NCI-H2227 treated with DMSO at 0.1 percent for 48 hours (cell line): Measurements from ENCODE around the gene CCDC91.

Experiments used
- DNase-seq: peaks from one replicate; lab custom pipeline; 2025; lab: John Stamatoyannopoulos, UW

Gene CCDC91, protein sequence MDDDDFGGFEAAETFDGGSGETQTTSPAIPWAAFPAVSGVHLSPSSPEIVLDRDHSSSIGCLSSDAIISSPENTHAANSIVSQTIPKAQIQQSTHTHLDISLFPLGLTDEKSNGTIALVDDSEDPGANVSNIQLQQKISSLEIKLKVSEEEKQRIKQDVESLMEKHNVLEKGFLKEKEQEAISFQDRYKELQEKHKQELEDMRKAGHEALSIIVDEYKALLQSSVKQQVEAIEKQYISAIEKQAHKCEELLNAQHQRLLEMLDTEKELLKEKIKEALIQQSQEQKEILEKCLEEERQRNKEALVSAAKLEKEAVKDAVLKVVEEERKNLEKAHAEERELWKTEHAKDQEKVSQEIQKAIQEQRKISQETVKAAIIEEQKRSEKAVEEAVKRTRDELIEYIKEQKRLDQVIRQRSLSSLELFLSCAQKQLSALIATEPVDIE

DNA sequence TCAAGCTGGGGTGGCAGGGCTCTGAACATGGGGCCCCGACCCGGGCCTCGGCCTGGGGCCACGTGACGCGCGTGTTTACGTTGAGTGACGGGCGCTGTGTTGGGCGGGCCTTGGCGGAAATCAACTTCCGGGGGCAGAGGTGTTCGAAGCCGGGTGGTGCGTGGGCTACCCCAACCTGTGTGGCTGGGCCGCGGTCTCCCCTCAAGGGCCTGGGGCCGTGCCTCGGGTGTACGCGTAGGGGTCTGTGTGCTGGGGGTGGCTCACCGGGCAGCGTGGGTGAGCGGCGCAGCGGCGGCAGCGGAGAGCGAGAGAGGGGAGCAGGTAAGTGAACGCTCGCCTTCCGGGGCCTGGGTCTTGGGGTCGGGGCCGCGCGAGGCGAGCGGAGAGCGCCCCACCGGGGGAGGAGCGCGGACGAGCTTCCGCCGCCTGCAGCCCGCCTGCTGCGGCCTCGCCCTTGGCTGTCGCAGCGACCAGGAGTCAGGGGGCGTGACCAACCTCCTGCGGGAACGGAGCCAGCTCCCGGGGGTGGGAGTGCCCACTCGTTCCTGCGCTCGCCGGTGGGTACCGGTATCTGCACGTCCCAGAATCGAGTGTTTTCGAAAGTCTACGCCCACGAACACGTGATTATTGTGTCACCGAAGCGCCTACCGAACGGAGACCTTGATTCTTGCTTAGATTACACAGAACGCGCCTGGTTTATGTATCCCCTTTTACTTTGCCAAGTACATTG, at the start of gene CCDC91:
CCDC91 (plus strand) TSS at position 136 of the 730 bp plus-strand sequence. CDS start 66,760 bp downstream, outside the sequence.
- peak; percentile 55 for DNase-seq

DNA sequence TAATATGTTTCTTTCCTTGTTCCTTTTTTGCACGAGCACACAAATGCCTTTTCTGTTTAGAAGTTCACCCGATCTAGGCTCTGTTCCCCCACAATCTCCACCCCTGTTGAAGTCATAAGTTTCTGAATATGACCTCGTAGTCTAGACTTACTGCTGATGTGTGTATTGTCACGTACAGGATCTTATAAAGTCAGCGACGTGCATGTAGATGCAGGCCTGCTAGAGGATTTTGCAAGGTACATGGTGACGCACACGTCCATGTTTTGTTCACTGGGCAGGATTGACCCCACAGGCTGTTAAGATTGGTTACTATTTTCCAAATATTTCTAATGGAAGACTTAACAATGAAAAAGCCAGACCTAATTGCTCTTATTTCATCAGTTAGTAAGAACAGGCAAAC, 46.2 kb upstream of the CCDC91 start:
- no peak for DNase-seq

DNA sequence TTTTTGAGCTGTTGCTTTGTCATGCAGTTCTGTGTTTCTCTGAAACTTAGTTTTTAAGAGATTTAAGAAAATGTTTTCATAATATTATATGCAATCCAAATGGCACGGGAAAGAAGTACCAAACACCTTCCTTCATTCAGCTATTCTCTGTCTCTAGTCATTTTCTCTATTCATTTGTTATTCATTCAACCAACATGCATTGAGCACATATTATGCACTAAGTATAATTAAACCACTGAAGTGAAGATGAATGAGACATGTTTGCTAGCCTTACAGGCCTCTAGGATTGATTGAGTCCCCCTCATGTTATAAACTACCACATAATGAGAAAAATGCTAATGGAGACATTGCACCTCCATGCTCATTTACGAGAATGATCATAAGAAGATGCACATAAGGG, 45.7 kb upstream of the CCDC91 start:
- DNase-seq: no peak

DNA sequence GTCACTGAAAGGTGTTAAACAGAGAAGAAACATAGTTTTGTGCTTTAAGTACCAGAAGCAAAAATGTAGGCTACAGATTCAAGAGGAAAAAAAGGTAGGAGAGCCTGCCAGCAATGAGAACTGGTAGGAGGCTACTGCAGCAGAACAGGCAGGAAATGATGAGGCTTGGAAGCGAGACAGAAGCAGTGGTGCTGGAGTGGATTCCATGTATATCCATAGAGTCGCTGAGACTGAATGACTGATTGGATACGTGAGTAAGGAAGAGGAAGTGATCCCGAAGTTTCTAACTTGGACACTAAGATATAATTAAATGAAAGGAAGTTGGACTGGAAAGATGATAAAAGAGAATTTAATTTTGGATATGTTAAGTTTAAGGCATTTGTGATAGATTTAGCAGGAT, 45.0 kb upstream of the CCDC91 start:
- no peak for DNase-seq

DNA sequence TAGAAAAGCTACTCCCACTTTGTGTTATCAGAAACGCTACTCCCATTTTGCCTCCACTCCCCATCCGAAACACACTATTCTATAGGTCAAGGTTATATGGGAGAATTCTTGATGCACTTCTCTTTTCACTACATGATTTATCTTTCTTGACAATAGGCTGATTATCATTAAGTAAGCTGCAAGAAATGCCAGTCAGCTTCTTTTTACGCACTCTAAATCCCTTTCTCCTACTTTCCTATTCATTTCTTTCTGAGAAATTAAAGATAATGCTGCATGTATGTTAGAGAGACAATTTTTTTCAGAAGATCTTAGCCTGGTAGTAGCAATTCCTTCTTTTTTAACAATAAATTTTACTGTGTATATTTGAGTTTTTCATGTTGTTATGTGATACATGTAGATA, 41.0 kb upstream of the CCDC91 start:
- DNase-seq: no peak

DNA sequence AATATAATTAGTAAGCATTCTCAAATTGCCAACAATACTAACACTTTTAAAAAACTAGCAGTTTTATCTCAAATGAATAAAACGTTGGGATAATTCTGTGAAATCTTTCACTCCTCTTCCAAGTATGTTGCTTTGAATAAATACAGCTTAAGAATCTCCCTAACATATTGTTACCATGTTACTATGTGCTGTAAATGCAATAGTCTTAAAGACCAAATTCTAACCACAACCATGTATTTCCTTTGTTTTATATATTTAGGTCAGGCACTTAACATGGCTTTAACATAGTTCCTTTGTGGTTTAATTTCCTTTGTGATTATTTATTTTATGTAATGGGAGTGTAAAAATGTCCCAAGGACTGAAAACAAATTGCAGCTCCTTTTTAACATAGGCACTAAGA, 33.9 kb upstream of the CCDC91 start:
- DNase-seq: no peak

DNA sequence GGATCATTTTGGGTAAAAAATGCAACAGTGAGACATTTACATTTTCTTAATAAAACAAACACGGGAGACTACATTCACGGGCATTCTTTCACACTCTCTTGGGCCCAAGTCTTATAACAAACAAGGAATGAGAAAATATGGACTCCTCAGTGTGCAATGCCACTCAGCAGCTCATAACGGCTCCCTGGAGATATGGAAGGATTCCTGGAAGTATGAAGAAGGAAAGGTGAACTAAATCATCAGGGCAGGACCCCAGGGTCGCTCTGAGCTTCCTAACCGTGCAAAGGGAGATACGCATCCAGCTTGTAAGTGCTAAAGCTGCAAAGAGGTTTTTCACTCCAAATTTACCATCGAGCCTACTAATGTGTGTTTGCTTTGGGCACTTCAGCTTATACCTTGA, 33.5 kb upstream of the CCDC91 start:
- no peak for DNase-seq

DNA sequence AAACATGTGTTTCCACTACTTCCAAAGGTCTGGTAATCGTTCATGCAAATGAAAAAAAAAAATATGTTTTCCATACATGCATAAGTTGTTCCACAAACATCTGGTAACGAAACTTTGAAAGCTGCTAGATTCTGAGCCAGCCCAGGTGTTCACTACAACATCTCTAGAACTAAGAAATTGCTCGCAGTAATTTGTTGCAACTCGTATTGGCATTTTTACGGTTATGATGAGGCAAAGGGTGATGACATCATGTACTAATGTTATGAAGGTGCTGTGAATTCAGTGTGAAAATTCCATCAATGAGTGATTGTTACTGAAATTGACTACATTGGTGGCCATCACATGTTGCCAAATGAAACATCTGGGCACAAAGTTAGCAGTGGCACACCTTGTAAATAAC, 31.9 kb upstream of the CCDC91 start:
- no peak for DNase-seq

DNA sequence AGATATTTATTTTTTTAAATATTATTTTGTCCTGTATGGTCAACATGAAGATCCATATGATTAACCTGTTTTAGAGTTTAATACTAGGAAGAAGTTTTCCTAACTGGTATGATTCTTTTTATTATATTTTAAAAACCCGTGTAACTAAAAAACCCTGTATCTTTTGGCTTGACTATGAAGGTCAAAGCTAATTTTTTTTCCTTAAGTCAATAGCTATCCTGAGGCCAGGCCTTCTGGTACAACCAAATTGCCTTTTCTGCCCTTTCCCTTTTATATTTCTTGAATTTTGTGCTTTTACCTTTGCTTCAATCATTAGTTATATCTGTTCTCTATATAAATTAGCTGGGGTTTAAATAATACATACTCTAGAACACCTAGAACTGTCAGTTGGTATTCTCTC, 30.6 kb upstream of the CCDC91 start:
- no peak for DNase-seq

DNA sequence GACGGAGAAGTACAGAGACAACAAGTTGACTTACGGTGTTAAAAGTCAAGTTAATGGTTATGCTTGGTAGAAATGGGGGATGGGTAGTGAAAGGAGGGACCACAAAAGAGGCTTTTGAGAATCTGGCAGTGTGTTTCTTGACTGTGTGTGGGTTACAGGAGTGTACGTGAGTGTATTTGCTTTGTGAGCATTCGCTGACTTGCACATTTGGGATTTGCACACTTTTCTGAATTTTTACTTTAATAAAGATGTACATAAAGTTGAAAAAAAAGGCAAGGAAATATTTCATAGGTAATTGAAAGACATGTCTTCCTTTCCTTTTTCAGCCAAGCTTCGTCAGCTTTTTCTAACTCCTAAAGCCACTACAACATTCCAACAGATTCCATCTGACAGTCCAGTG, 28.6 kb upstream of the CCDC91 start:
- no peak for DNase-seq

DNA sequence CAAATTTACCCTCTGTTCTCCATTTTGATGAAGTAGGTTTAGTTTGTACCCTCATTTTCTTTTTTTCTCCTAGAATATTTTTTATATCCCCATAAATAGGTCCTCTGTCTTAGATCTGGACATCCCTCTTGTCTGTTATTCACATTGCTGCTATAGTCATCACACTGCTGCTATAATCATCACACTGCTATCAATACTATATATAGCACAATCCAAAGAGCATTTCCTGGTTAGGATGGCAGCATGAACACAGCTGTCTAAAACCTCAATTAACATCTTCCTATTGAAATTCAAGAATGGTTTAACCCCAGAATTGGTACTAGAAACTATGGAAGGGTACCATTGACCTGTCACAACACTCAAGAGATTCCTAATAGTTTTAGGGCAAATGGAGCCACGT, 27.6 kb upstream of the CCDC91 start:
- no peak for DNase-seq

DNA sequence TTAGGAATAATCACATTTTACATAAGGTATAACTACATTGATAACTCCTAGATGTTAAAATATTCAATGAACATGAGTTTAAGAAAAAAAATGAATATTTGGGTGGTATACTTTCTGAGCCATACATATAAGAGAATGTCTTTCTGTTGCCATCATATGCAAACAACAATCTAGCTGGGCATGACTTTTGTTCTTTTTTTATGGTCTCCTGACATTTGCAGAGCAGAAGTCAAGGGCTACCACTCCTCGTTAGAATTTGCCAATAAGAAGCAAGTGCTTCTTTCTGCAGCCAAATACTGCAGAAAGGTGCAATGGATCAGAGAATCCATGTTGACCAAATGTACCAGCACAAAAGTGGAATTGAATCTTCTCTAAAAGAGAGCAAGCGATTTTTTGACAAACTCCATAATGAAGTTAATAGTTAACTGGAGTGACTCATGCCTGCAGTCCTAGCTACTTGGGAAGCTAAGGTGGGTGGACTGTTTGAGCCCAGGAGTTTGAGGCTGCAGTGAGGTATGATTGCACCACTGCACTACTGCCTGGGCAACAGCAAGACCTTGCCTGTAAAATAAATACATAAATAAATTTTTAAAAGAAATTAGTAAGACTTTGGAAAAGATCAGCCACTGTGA, 25.5 kb upstream of the CCDC91 start:
- no peak for DNase-seq

DNA sequence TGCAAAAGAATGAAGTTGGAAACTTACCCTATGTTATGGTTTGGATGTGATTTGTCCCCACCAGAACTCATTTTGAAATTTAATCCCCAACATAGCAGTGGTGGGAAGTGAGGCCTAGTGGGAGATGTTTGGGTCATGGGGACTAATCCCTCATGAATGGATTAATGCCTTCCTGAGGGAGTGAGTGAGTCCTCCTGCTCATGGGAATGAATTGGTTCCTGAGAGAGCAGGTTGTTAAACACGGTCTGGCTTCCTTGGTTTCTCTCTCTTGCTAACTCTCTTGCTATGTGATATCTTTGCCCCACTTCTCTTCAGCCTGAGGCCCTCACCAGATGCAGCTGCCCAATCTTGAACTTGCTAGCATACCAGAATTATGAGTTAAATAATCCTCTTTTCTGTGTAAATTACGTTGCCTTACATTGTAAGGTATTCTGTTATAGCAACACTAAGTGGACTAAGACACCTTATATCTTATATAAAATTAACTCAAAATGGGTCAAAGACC, 22.2 kb upstream of the CCDC91 start:
- DNase-seq: no peak

DNA sequence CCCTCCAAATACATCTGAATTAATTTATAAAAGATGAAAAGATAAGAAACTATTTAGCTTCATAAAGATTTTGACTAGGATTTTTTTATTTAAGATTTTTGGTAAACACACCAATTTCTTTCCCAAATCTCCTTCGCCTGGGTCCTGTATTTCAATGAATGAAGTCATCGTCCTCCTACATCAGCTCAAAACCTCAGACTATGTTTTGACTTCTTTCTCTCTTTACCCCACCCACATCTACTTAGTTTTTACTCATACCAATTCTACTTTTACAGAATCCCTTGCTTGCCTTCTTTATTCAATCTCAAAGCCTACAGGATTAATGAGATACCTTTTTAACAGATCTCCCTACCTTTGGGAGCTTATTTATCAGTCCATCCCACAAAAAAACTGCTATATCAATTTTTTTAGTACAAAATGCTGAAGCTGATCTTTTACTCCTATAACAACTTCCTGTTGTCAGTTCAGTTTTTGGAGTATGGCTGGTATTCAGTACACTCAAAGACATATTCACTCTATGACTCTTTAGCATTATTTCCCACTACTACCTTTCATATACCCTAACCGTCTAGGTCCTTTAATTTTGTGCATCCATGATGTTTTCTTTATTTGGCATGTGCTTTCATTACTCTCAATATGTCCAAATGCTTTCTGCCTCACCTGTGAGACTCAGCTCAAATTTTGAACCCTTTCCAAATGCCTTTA, 18.7 kb upstream of the CCDC91 start:
- DNase-seq: no peak

DNA sequence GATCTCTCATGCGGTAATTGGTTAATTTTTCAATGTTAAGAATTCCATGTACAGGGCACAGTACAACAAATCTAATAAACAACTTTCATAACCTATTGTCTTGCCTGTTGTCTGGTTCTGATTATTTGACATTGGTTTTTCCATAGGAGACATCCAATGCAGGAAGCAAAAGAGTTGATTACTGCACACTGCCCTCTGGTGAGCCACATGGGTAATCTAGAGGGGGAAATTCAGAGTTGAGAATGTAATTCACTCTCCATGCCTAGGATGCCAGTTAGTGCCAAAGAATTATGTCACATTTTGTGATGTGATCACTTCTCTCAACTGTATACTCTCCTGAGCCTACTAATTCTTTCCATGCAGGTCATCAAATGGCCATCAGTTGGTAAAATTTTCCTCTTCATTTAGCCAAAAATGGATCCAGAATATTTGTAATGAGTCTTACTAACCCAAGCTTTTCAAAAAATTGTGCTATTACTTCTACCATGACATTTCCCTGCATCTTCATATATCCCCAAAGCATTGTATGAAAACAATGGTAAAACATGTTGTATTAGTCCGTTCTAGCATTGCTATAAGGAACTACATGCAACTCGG, 17.7 kb upstream of the CCDC91 start:
- DNase-seq: no peak

DNA sequence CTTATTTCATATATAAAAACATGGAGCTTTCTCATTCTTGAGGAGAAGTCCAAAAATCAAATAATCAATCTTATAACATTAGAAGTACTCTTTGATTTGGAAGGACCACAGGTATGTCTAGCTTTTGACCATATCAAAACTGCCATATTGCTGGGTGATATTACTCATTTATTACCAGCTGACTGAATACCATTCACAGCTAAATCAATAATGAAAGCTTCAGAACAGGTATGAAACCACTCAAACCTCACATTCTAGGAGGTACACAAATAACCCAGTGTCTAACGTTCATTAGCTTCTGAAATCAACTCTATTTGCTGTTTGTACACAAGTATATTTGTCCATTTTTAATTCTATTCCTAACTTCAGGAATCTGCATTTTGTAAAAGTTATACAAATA, 16.8 kb upstream of the CCDC91 start:
- no peak for DNase-seq

DNA sequence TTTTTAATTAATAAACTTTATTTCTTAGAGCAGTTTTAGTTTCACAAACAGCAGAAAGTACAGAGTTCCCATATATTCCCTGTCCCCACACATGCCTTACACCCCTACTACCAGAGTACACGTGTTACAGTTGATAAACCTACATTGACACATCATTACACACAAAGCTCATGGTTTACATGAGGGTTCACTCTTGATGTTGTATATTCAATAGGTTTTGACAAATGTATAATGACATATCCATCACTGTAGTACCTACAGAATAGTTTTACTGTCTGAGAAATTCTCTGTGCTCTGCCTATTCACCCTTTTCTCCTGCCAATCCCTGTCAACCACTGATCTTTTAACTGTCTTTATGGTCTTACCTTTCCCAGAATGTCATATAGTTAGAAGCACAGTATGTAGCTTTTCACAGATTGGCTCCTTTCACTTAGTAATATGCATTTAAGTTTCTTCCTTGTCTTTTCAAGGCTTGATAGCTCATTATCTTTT, 15.1 kb upstream of the CCDC91 start:
- no peak for DNase-seq

DNA sequence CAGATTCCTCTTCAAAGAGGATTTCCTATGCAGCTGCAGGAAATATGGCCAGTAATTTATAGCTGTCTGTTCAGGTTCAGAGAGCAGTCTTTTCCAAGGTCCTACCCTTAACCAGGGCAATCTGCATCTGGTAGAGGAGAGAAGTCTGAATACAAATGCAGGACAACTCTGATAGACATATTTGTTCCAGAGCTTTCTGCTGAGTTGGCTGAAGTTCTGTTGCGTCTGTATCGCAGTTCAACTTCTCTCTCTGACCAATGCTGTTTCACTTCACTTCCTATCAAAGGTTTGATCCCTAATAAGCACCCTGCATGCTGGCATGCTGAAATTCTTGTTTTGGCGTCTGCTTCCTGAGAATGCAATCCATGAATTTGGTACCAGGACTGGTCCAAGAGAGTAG, 14.0 kb upstream of the CCDC91 start:
- no peak for DNase-seq

DNA sequence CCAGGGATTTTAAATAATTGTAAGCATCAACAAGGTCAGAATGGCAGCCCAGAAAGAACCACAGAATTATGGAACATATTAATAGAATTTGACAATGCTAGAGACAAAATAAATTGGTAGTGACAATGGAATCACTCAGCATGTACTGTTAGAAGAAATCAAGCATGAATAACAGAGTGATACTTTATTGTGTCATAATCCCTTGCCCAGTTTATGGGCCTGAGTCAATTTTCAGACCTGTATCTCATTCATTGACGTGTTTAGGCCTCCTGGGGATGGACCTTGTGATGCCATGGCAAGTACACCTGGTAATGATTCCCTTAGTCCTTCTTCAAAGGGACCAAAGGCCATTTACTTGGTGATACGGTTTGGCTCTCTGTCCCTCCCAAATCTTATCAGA, 12.8 kb upstream of the CCDC91 start:
- DNase-seq: no peak

DNA sequence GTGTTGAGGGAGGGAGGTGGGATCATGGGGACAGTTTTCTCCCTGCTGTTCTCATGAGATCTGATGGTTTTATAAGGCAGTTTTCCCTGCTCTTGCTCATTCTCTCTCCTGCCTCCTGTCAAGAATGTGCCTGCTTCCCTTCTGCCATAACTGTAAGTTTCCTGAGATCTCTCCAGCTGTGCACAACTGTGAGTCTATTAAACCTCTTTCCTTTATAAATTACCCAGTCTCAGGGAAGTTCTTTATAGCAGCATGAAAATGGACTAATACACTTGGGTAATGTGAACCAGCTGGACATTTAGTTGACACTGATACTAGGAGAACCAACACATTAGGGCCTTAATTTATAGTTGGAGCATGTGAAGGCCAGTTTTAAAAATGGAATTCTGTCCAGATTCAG, 12.4 kb upstream of the CCDC91 start:
- no peak for DNase-seq

DNA sequence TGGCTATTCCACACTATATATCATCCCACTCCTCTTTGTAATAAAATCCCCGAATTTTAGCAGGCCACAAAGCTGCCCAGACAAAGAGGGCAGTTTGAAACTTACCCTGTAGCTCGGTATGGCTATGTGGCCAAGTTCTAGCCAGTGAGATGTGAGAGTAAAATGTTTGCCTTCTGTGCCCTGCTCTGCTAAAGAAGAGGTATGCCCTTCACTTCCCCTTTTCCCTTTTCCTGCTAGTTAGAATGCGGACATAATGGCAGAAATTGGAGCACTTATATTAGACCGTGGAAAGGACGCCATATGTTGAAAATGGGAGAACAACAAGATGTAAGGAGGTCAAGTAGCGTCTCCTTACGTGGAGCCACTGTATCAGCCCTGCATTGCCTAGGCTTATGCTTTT, 11.5 kb upstream of the CCDC91 start:
- DNase-seq: no peak

DNA sequence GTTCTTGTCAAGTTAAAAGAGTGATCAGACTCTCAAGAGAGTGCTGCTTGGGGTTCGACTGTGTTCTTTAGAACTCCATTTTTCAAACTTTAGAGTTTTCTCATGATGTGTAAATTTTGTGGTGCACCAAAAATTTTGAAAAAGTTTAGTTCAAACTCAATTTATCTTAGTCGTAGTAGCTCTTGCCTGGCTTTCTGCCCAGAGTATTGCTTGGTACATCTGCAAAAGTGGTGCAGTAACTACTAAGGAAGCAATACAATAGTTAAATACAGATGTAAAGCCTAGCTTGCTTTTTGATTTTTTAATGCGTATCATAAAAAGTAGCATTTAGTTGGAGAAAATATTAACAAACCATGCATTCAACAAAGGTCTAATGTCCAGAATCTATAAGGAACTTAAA, 9.5 kb upstream of the CCDC91 start:
- DNase-seq: no peak
